HEK293 (cell line): Measurements from ENCODE around the gene PCID2.

Experiments
- CTCF ChIA-PET: fragments of 350-600 bp; formaldehyde crosslinking; extraction: SDS; loops from one replicate; lab custom pipeline; 2021; ENCODE audit warnings: antibody characterized with exemption; lab: Yijun Ruan, JAX
- POLR2A ChIA-PET: fragments of 300-600 bp; formaldehyde crosslinking; extraction: SDS; loops from one replicate; lab custom pipeline; 2020; ENCODE audit warnings: antibody characterized with exemption, inconsistent platforms; lab: Yijun Ruan, JAX
- H3K27ac ChIP-seq: fragments of 200-500 bp; sonication (Bioruptor generic); 2 replicates; pipeline ENCODE4 v1.5.1; 2014; ENCODE audit warnings: low read depth, low read length, control low read depth, inconsistent platforms; ENCODE audit errors: extremely low read depth
- H3K36me3 ChIP-seq, 2 experiments: fragments of 200-500 bp in 1 of 2; sonication (Bioruptor generic) in 1 of 2; 1 replicate in 1 of 2; 2 replicates in 1 of 2; pipeline ENCODE4 v1.5.1; 2014 to 2017; ENCODE audit warnings: inconsistent platforms in 2 of 2, low read length in 2 of 2; ENCODE audit not compliant: control insufficient read depth in 2 of 2, insufficient read depth in 1 of 2
- H3K4me1 ChIP-seq: fragments of 200-500 bp; sonication (Bioruptor generic); 2 replicates; pipeline ENCODE4 v1.5.1; 2014; ENCODE audit warnings: mild to moderate bottlenecking, low read length, inconsistent platforms; ENCODE audit not compliant: control insufficient read depth, insufficient read depth
- H3K4me3 ChIP-seq: 2 replicates; pipeline ENCODE4 v1.5.1; 2011; ENCODE audit warnings: low read depth, mild to moderate bottlenecking, control low read depth, low read length, moderate library complexity
- H3K9me3 ChIP-seq: fragments of 200-500 bp; sonication (Bioruptor generic); 2 replicates; pipeline ENCODE4 v1.5.1; 2014; ENCODE audit warnings: low read depth, low read length, inconsistent platforms; ENCODE audit not compliant: control insufficient read depth, insufficient read depth
- BCL11B ChIP-seq: fragments of 450-650 bp; formaldehyde crosslinking; IDR thresholded peaks from 2 replicates; pipeline ENCODE4 v1.5.1; 2016; ENCODE audit warnings: low read depth, missing biosample characterization, missing genetic modification characterization
- EGR2 ChIP-seq: fragments of 450-650 bp; formaldehyde crosslinking; IDR thresholded peaks from 2 replicates; pipeline ENCODE4 v1.5.1; 2016; ENCODE audit warnings: low read depth, missing biosample characterization, missing genetic modification characterization
- GLIS1 ChIP-seq: fragments of 450-650 bp; formaldehyde crosslinking; IDR thresholded peaks from 2 replicates; pipeline ENCODE4 v1.5.1; 2016; ENCODE audit warnings: missing biosample characterization, missing genetic modification characterization
- GLIS2 ChIP-seq: fragments of 450-650 bp; formaldehyde crosslinking; IDR thresholded peaks from 2 replicates; pipeline ENCODE4 v1.5.1; 2016; ENCODE audit warnings: missing biosample characterization, missing genetic modification characterization
- KLF10 ChIP-seq: fragments of 450-650 bp; IDR thresholded peaks from 2 replicates; pipeline ENCODE4 v1.5.1; 2018; ENCODE audit warnings: missing biosample characterization, mild to moderate bottlenecking, missing genetic modification characterization
- REPIN1 ChIP-seq: fragments of 450-650 bp; formaldehyde crosslinking; IDR thresholded peaks from 2 replicates; pipeline ENCODE4 v1.5.1; 2017; ENCODE audit warnings: missing biosample characterization, missing genetic modification characterization, low read depth
- SCRT2 ChIP-seq: fragments of 450-650 bp; formaldehyde crosslinking; IDR thresholded peaks from 2 replicates; pipeline ENCODE4 v1.5.1; 2016; ENCODE audit warnings: missing biosample characterization, missing genetic modification characterization
- SP7 ChIP-seq: fragments of 450-650 bp; formaldehyde crosslinking; IDR thresholded peaks from 2 replicates; pipeline ENCODE4 v1.5.1; 2016; ENCODE audit warnings: missing biosample characterization, missing genetic modification characterization
- TCF7L2 ChIP-seq: IDR thresholded peaks from 2 replicates; pipeline ENCODE4 v1.6.1; 2011; ENCODE audit warnings: low read depth, mild to moderate bottlenecking, inconsistent platforms, low read length, moderate library complexity, borderline replicate concordance
- ZEB2 ChIP-seq: fragments of 450-650 bp; formaldehyde crosslinking; IDR thresholded peaks from 2 replicates; pipeline ENCODE4 v1.5.1; 2016; ENCODE audit warnings: missing biosample characterization, missing genetic modification characterization
- ZFP41 ChIP-seq: fragments of 450-650 bp; formaldehyde crosslinking; IDR thresholded peaks from 2 replicates; pipeline ENCODE4 v1.5.1; 2016; ENCODE audit warnings: missing biosample characterization, missing genetic modification characterization, borderline replicate concordance
- ZIC2 ChIP-seq: fragments of 450-650 bp; formaldehyde crosslinking; IDR thresholded peaks from 2 replicates; pipeline ENCODE4 v1.5.1; 2016; ENCODE audit warnings: missing biosample characterization, missing genetic modification characterization
- ZNF140 ChIP-seq: fragments of 450-650 bp; formaldehyde crosslinking; IDR thresholded peaks from 2 replicates; pipeline ENCODE4 v1.5.1; 2016; ENCODE audit warnings: missing biosample characterization, missing genetic modification characterization
- ZNF184 ChIP-seq: fragments of 450-650 bp; IDR thresholded peaks from 2 replicates; pipeline ENCODE4 v1.5.1; 2018; ENCODE audit warnings: missing biosample characterization, mild to moderate bottlenecking, missing genetic modification characterization
- ZNF23 ChIP-seq: fragments of 450-650 bp; formaldehyde crosslinking; IDR thresholded peaks from 2 replicates; pipeline ENCODE4 v1.5.1; 2016; ENCODE audit warnings: missing biosample characterization, missing genetic modification characterization, borderline replicate concordance
- ZNF24 ChIP-seq: fragments of 450-650 bp; formaldehyde crosslinking; IDR thresholded peaks from 2 replicates; pipeline ENCODE4 v1.5.1; 2016; ENCODE audit warnings: missing biosample characterization, missing genetic modification characterization
- ZNF341 ChIP-seq: fragments of 450-650 bp; formaldehyde crosslinking; IDR thresholded peaks from 2 replicates; pipeline ENCODE4; 2016; ENCODE audit warnings: low read depth, missing biosample characterization, missing genetic modification characterization
- ZNF350 ChIP-seq: fragments of 450-650 bp; formaldehyde crosslinking; IDR thresholded peaks from 2 replicates; pipeline ENCODE4 v1.5.0; 2017; ENCODE audit warnings: missing biosample characterization, mild to moderate bottlenecking, missing genetic modification characterization
- ZNF473 ChIP-seq: fragments of 450-650 bp; formaldehyde crosslinking; IDR thresholded peaks from 2 replicates; pipeline ENCODE4 v1.5.1; 2017; ENCODE audit warnings: missing biosample characterization, missing genetic modification characterization
- ZNF548 ChIP-seq: fragments of 450-650 bp; formaldehyde crosslinking; IDR thresholded peaks from 2 replicates; pipeline ENCODE4 v1.5.1; 2016; ENCODE audit warnings: missing biosample characterization, missing genetic modification characterization
- ZNF677 ChIP-seq: fragments of 450-650 bp; IDR thresholded peaks from 2 replicates; pipeline ENCODE4 v1.5.0; 2018; ENCODE audit warnings: missing biosample characterization, mild to moderate bottlenecking, missing genetic modification characterization, moderate library complexity
- ZNF707 ChIP-seq: fragments of 450-650 bp; formaldehyde crosslinking; IDR thresholded peaks from 2 replicates; pipeline ENCODE4 v1.5.1; 2016; ENCODE audit warnings: missing biosample characterization, missing genetic modification characterization
- ZNF776 ChIP-seq: fragments of 450-650 bp; formaldehyde crosslinking; IDR thresholded peaks from 2 replicates; pipeline ENCODE4 v1.5.0; 2017; ENCODE audit warnings: missing biosample characterization, missing genetic modification characterization, borderline replicate concordance
- ZNF791 ChIP-seq: fragments of 450-650 bp; formaldehyde crosslinking; IDR thresholded peaks from 2 replicates; pipeline ENCODE4 v1.5.1; 2016; ENCODE audit warnings: missing biosample characterization, missing genetic modification characterization
- TF ChIP-seq, protein P1 (sequence below): sonication (generic); formaldehyde crosslinking; IDR thresholded peaks from 2 replicates; pipeline ENCODE4 v1.8.1; 2022; ENCODE audit warnings: mild to moderate bottlenecking, moderate library complexity, missing genetic modification reagents
- TF ChIP-seq, protein P2 (sequence below): fragments of 450-650 bp; formaldehyde crosslinking; IDR thresholded peaks from 2 replicates; pipeline ENCODE4 v1.5.1; 2017; ENCODE audit warnings: missing biosample characterization, missing genetic modification characterization
- TF ChIP-seq, protein P3 (sequence below): fragments of 450-650 bp; formaldehyde crosslinking; IDR thresholded peaks from 2 replicates; pipeline ENCODE4; 2016; ENCODE audit warnings: missing biosample characterization, missing genetic modification characterization

Gene PCID2

DNA sequence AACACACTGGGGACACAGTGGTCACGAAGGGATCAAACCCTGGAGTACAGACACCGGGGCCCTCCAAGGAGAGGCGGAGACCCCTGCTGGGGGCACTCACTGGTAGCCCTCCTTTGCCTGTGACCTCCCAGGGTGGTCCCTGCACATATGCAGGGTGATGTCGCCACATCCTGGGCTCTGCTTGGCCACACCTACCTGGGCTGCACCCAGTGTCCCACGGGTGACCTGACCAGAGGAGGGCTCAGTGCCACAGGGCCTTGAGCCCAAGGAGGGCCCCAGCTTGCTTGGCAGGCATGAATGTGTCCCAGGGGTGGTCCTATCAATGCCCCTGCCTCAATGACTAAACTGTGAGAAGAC, 4.1 kb downstream of the PCID2 start:
- CTCF ChIA-PET, result no interaction called here
- Histone ChIP-seq H3K27ac (no peak overlapping the region), H3K9me3 (no peaks in the 10 kb centered on the region), H3K4me3 (no peak overlapping the region), H3K4me1 (no peaks in the 10 kb centered on the region; the same call in 1 of the 2 replicates), H3K36me3 (peaks cover 0 to 45% of the 10 kb centered on the region in 2 experiments; a peak in 2 of 3 replicates)
- TF ChIP-seq ZNF341 (tag by site-specific recombination), result no peak
- no peak for TF ChIP-seq TCF7L2
- TF ChIP-seq ZIC2 (tag by site-specific recombination), result peak; percentile 66
- peak; percentile 60 for TF ChIP-seq GLIS1 (tag by site-specific recombination)
- TF ChIP-seq GLIS2, result peak; percentile 43; the same call in 1 of the 2 replicates
- POLR2A ChIA-PET, result no interaction called here

DNA sequence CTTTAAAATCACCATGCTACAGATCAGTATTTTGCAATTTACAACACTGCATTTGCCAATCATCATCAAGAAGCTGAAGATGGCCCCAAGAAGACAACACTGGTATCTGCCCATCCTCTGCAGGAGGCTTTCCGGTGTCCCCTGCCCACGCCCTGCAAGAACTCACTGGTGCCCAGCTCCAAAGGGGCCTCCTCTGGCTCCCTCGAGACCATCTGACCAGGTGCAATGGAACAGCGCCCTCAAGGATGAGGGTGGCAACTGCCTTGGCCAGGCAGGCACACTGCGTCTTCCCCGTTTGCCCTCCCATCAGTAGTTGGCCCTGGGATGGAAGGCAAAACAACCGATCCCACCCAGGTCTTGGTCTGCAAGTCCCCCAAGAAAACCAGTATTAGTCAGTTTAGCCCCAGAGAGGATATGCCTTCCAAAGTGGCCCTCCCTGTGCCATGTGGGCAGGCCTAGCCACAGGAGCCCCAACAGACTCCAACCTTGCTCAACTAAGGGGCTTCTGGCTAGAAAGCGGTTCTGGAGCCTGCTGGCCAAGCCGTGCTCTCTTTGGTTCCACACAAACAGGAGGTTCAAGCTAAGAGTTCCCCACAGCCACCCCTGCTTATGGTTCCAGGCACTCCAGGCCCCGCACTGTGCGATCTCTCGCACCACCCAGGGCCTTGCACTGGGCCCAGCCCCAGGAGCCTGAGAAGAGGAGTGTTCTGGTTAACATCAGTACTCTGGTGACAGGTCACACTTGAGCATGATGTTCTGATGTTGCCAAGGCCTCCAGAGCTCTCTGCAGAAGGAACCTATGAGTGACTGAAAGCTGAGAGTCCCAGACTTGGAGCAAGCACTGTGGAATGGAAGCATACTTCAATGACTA, 4.7 kb downstream of the PCID2 start:
- Histone ChIP-seq H3K4me3 (no peak overlapping the region), H3K36me3 (peaks cover 0 to 51% of the 10 kb centered on the region in 2 experiments; a peak in 2 of 3 replicates), H3K9me3 (no peaks in the 10 kb centered on the region), H3K27ac (no peak overlapping the region), H3K4me1 (no peaks in the 10 kb centered on the region; the same call in 1 of the 2 replicates)
- no peak for TF ChIP-seq ZNF184 (tag by site-specific recombination)
- no peak for TF ChIP-seq KLF10 (tag by site-specific recombination)
- no peak for TF ChIP-seq SCRT2
- TF ChIP-seq ZNF23, result no peak
- no peak for TF ChIP-seq ZNF350 (tag by site-specific recombination)
- TF ChIP-seq ZNF548 (tag by site-specific recombination), result no peak
- no peak for TF ChIP-seq GLIS2
- no peak for TF ChIP-seq EGR2 (tag by site-specific recombination)
- TF ChIP-seq ZEB2 (tag by site-specific recombination), result no peak
- TF ChIP-seq ZFP41 (tag by site-specific recombination), result no peak
- no peak for TF ChIP-seq ZNF677 (tag by site-specific recombination)
- no peak for TF ChIP-seq REPIN1 (tag by site-specific recombination)
- TF ChIP-seq, protein P1, sequence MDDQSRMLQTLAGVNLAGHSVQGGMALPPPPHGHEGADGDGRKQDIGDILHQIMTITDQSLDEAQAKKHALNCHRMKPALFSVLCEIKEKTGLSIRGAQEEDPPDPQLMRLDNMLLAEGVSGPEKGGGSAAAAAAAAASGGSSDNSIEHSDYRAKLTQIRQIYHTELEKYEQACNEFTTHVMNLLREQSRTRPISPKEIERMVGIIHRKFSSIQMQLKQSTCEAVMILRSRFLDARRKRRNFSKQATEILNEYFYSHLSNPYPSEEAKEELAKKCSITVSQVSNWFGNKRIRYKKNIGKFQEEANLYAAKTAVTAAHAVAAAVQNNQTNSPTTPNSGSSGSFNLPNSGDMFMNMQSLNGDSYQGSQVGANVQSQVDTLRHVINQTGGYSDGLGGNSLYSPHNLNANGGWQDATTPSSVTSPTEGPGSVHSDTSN (CRISPR knock-in tag), result no peak
- no peak for TF ChIP-seq BCL11B
- no peak for TF ChIP-seq ZNF24 (tag by site-specific recombination)
- TF ChIP-seq ZNF776, result no peak
- no peak for TF ChIP-seq ZNF140 (tag by site-specific recombination)
- POLR2A ChIA-PET, result no interaction called here
- CTCF ChIA-PET, result interaction anchor here (0.5 to 0.7 kb wide), 2 partner anchors 20 to 169 kb away, joined by 3 read pairs; no protein-coding TSS in a partner anchor

DNA sequence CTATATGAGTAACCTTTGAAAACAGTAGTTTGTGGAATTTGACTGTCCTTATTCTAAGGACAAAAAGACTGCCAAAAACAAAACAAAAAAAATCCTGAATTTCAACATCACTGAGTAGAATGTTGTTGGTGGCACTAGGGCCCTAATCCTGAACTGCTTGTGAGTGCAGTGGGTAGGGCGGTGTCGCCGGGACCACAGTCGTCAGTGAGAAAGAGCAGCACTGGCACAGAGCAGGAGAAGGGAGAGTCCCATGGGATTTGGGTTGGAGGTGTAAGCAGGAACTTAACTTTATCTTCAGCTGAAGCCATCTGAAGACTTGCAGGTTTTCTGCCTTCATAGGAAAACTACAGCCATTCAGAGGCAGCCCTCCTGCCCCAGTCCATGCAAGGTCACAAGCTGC, 5.6 kb downstream of the PCID2 start:
- Histone ChIP-seq H3K36me3 (peaks cover 7 to 57% of the 10 kb centered on the region in 2 experiments), H3K4me1 (no peaks in the 10 kb centered on the region; the same call in 1 of the 2 replicates), H3K27ac (no peak overlapping the region), H3K9me3 (no peaks in the 10 kb centered on the region), H3K4me3 (no peak overlapping the region)
- CTCF ChIA-PET, result interaction anchor here (0.5 to 0.7 kb wide), 2 partner anchors 19 to 168 kb away, joined by 3 read pairs; no protein-coding TSS in a partner anchor
- POLR2A ChIA-PET, result no interaction called here
- no peak for TF ChIP-seq ZNF707 (tag by site-specific recombination)
- TF ChIP-seq, protein P2, sequence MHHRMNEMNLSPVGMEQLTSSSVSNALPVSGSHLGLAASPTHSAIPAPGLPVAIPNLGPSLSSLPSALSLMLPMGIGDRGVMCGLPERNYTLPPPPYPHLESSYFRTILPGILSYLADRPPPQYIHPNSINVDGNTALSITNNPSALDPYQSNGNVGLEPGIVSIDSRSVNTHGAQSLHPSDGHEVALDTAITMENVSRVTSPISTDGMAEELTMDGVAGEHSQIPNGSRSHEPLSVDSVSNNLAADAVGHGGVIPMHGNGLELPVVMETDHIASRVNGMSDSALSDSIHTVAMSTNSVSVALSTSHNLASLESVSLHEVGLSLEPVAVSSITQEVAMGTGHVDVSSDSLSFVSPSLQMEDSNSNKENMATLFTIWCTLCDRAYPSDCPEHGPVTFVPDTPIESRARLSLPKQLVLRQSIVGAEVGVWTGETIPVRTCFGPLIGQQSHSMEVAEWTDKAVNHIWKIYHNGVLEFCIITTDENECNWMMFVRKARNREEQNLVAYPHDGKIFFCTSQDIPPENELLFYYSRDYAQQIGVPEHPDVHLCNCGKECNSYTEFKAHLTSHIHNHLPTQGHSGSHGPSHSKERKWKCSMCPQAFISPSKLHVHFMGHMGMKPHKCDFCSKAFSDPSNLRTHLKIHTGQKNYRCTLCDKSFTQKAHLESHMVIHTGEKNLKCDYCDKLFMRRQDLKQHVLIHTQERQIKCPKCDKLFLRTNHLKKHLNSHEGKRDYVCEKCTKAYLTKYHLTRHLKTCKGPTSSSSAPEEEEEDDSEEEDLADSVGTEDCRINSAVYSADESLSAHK, result no peak
- TF ChIP-seq ZNF791, result no peak
- TF ChIP-seq, protein P3, sequence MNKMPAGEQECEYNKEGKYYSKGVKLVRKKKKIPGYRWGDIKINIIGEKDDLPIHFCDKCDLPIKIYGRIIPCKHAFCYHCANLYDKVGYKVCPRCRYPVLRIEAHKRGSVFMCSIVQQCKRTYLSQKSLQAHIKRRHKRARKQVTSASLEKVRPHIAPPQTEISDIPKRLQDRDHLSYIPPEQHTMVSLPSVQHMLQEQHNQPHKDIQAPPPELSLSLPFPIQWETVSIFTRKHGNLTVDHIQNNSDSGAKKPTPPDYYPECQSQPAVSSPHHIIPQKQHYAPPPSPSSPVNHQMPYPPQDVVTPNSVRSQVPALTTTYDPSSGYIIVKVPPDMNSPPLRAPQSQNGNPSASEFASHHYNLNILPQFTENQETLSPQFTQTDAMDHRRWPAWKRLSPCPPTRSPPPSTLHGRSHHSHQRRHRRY (tag by site-specific recombination), result no peak
- no peak for TF ChIP-seq ZNF473 (tag by site-specific recombination)
- no peak for TF ChIP-seq SP7 (tag by site-specific recombination)
